Fibroblast of skin of back (primary cell): Measurements from ENCODE around the gene RNF145.
A peak's percentile ranks its signal among the peaks of the same experiment; 100 is the strongest.

Experiments used
- DNase-seq: peaks from one replicate; pipeline ENCODE4 v3.0.0-alpha.2; 2013

Gene RNF145

DNA sequence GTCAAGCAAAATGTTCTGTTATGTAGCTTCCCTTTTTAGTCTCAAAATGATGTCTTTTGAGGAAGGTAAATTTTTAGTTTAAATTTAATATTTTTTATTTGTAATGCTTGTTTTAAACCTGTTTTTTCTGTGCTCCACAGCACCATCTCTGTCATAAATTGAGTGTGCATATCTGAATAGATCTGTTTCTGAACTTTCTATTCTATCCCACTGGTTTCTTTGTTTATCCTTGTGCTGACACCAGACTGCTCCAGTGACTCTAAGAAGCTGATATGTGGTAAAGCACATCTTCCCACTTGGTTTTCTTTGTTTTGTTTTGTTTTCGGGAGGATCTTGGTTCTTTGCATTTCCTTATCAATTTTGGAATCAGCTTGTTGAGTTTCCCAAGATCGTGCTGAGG is 7.1 kb upstream of the RNF145 start:
- no peak for DNase-seq

DNA sequence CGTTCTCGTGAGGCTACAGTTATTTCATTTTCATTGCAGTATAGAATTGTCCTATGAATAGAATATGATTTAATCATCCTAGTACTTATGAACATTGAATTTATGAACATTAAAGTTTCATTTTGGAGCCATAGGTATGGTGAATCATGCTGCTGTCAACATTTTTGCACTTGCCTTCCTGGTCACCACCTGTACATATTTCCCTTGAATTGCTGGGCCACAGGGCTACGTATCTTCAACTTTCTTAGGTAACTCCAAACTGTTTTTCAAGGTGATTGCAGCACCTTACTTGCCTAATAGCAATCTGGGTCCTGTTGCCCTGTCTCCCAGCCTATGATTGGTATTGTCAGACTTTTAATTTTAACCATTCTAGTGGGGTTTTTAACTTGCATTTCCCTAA is 6.5 kb upstream of the RNF145 start:
- no peak for DNase-seq

DNA sequence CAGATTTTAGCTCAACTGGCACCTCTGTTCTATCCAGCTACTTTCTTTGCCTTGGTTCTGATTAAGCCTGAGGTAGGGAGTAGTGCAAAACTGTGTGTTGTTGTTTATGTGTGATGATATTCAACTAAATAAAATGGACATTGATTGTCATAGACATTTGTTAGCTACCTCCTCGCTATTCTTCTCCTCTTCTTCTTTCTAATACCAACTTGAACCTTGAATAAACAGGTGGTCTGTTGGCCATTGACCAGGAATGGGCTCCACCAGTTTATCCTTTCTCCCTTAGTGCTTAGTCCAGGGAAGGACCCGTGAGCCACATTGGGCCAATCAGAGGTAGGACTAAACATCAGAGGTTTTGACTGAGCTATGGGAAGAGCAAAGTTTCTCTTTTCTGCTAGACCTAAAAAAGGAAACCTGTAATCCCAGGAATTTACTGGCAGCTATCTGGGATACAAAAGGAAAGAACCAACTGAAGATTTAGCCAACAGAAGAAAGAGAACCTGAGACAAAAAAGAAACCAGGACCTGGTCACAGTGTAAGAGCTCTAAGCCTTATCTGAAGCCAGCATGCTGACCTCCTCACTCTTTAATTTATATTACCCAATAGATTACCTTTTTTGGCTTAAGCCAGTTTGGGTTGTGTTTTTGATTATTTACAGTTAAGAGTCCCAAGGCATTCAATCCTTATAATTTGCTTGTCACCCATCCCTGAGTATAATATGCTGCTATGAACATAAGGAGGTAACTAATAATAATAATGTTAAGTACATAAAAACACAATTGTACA is 5.3 kb upstream of the RNF145 start:
- no peak for DNase-seq

DNA sequence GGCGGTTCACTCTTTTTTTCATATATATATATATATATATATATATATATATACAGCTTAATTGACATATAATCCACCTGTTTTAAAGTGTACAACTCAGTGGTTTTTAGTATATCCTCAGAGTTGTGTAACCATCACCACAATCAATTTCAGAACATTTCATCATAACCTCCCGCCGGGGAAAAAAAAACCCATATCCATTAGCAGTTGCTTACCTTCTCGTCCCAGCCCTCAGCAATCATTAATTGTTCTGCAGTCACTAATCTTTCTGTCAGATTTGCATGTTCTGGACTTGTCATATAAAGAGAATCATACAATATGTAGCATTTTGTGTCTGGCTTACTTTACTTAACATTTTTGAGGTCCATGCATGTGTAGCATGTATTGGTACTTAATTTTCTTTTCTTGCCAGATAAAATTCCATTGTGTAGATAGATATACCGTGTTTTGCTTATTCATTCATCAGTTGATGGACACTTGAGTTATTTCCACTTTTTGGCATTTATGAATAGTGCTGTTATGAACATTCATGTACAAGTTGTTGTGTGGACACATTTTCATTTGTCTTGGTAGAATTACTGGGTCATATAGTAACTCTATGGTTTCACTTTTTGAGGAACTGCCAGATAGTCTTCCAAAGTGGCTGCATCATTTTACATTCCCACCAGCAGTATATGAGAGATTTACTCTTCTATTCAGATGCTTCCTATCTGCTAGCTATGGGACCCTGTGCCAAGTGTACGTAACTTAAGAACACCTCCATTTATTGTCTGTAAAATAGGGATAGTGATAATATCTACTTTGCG is 3.5 kb upstream of the RNF145 start:
- no peak for DNase-seq

DNA sequence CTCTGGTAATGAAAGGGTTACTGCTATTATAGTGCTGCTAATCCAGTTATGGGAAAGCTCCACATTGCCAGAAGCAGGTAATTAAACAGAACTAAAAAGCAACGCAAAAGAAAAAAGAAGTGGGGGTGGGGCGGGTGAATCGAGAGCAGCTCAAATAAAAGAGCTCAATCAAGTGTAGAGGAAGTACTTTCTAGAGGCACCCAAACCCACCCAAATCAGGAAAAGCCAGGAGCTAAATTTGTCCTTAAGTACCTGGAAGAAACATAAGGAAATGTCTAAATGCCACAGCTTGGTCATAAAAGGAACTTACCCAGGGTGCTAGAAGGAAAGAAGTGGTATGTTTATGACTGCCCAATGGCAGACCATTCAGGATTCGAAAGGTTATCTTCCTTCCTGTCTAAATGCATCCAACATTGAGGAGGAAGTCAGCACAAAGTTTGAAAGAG is 2.4 kb upstream of the RNF145 start:
- no peak for DNase-seq

DNA sequence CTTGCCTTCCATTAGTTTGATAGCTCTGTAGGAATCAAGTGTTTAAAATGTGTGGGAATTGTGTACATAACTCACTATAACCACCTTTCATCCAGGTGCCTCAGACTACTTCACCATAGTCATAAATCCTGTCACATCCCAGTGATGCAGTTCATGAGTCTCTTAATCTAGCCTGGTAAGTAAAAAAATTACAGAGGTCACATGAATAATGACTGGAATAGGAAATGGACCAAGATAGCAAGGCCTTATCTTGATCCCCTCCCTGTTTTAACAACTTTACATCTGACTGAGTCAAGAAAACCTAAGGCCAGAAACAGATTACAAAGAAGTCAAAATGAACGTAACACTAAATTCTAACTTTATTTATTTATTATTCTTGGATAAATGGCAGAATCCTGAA is 1.5 kb upstream of the RNF145 start:
- DNase-seq: no peak

DNA sequence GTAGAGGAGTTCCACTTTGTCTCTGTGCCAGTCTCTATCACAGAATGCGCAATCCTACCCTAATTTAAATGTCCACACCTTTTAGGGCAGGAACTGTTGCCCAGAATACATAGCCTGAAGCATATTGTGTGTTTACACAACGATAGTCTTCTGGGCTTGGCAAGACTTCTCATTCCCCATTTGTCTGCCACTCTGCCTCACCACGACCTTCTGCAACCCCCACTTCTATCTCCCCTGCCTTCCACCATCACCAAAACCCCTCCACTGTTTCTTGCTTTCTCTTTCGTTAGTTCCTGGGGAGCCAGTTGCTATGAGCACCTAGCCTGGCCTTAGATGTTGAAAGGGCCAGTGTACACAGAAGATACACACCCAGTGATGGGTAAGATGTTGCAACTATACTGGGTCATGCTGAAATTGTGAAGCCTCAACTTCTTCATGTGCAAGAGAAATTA is 883 bp upstream of the RNF145 start:
- no peak for DNase-seq

DNA sequence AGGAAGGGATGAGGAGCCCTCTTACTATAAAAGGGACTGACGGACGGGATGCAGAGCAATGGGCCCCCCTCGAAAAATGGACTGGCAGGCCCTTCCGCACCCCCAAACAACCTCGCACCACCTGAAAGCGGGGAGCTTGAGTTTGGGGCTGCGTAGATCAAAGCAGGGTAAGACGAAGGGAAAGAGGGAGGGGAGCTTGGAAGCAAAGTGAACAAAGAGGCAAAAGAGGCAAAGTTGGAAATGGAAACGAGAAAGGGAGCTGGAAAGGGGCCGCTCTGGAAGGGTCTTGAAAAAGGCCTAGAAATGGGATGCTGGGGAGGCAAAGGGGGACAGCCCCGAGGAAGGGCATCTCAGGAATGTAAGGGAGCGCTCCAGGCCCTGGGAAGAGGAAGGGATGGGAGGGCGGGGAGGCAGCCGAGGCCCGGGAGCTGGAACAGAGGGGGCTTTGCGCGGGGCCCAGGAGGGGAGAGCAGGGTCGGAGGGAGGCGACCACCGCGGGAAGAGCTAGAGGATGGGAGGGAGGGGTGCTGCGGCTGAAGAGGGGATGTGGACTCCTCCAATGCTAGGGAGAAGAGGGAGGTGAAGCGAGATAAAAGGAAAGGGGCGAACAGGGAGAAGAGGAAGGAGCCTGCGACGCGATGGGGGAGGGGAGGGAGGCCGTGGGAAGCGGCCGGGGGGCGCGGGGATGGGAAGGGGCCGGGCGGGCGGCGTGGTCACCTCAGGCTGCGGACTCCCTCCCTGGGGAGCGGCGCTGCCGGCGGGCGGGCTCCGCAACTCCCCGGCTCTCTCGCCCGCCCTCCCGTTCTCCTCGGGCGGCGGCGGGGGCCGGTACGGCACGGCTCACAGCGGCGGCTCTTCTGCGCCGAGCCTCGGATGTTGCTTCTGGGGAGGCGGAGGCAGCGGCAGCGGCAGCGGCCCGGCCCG is 577 bp downstream of the RNF145 start:
- DNase-seq: peak; percentile 68

DNA sequence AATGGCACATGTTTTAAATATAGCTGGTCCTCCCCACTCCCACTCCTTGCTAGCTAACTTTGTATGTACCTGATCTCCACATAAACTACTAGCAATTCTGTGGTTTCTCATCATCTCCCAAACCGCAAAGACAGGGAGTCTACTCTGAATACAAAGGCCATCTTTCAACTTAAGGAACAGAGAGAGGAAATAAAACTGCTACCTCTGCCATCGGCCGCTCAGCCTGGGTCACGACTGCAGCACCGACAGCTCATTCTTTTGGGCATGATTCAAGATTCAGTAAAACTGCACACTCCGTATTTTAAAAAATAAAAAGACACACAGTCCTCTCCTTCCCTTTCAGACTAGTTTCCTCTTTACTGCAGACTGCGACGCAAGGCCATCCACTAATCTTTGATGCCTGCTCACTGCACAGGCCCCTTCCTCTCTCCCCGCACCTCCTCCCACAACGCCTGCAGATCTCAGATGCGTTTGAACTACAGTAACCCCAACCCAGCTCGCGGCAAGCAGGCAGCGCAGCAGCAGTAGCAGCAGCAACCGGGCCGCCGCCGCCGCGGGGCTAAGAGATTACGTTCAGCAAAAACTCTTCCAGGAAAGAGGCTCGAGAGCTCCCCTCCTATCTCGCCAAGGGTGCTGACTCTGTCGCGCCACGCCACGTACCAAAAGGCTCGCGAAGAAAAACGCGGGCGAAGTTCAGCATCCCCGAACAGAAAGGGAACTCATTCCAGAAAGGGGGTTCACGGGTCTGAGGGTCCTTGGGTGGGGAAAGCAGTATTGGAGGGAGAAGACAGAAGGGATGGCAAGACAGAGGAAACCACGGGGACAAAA is 1.5 kb downstream of the RNF145 start:
- peak; percentile 76 for DNase-seq

DNA sequence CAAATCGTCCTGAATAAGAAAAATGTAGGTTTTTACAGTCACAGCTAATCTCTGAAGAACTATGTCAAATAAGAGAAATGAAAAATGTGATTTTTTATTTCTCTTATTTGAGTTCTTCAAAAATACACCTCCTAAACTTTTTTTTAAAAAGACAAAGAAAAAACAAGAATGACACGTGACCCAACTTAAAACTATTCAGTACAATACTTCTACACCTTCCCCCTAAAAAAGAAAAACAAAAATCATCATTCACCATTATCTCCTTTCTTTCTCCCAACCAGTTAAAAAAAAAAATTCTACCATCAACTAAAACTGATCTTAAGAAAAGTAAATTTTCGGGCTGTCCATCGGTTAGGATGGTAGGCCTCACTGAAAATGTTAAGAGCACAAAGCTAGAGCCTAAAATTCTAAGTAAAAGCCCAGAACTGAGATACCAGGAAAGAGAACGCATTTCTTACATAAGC is 2.1 kb downstream of the RNF145 start:
- DNase-seq: no peak

DNA sequence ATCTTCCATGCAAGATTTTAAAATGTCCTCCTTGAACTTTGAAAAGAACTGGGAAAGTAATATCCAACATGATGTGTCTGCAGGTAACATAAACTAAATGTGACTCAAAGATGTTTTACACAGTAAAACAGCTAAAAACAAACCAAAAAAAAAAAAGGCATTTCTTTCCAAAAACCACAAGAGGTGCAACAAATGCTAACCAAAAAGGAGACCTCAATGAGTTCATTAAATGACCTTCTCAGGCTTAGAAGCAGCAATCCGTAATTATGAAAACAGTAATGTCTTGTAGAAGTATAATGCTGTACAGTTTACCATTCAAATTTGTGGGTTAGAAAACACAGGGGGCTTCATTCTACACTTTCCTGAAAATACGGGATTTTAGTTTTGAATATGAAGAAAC is 2.5 kb downstream of the RNF145 start:
- no peak for DNase-seq

DNA sequence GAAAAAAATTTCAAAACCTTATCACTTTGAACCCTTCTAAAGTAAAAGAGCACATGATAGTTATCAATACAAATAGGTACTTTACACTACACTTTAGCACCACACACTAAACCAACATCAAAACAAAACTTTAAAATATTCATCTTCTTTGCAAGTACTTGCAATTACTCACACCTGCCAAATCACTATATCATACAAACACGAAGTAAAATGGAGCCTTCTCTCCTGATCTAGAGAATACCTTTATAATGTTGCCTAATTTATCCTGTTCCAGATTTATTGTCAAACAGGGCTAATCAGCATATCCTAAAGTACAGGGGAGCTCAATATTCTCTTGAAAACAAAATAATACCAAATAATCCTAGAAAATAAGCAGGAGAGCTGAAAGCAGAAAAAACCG is 3.0 kb downstream of the RNF145 start:
- DNase-seq: no peak

DNA sequence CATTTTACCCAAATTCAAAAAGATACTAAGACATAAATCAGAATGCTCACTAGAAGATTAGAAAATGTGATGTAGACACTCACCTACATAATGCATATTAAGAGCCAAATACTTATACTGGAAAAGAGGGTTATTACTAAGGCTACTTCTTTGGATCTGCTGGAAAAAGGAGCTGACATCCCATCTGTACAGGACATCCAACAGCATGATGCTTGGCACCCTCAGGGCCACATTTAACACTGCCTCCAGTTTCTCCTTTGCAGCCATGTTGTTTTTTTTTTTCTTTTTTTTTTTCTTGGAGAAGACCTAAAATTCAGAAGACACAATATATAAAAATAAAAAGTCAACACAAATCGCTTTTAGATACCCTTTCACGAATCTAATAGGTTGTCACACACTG is 6.0 kb downstream of the RNF145 start:
- no peak for DNase-seq

DNA sequence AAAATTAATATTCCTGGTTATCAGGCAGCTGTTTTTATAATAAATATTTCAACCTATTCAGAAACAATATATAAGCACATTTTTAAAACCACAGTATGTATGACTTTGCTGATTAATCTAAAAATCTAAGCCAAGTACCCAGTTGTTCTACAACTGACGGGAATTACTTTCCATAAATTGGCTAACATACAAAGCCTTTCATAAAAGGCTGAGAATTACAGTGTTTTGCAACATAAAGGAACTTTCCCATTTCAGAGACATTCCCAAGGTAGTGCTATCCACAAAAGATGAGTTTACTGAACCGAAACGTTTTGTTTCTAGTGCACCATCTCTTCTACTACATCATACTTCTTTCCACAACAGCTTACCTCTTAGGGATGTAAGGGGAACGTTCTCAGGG is 7.2 kb downstream of the RNF145 start:
- DNase-seq: no peak

DNA sequence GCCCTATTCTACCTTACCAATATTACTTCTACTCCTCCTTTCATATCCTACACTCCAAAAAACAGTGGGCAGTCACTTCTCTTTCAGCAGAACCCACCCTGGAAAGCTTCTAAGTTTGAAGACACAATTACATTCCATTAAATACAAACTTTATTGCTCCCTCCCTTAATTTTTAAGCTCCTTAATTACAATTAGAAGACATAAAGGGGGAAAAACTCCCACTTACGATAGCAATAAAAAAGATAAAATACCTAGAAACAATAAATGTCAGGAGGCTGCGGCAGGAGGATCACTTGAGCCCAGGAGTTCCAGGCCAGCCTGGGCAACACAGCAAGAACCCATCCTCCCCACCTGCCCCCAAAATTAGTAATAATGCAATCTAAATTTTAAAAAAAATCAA is 9.6 kb downstream of the RNF145 start:
- DNase-seq: no peak

DNA sequence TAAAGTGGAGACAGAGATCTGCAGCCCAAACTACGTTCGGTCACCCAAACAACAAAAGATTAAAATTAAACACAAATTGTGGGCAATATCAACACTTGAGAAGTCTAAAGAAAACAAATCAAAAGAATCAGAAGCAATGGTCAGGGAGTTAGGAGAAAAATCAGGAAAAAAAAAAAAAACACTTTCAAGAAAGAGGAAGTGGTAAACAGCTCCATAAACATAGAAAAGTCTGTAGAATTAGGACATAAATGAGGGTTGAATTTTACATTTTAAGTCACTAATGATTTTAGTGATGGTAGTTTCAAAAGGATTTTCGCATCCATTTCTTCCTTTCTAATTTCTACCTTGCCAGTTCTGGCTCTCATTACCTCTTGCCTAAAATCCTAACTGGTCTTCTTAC is 10.1 kb downstream of the RNF145 start:
- no peak for DNase-seq

DNA sequence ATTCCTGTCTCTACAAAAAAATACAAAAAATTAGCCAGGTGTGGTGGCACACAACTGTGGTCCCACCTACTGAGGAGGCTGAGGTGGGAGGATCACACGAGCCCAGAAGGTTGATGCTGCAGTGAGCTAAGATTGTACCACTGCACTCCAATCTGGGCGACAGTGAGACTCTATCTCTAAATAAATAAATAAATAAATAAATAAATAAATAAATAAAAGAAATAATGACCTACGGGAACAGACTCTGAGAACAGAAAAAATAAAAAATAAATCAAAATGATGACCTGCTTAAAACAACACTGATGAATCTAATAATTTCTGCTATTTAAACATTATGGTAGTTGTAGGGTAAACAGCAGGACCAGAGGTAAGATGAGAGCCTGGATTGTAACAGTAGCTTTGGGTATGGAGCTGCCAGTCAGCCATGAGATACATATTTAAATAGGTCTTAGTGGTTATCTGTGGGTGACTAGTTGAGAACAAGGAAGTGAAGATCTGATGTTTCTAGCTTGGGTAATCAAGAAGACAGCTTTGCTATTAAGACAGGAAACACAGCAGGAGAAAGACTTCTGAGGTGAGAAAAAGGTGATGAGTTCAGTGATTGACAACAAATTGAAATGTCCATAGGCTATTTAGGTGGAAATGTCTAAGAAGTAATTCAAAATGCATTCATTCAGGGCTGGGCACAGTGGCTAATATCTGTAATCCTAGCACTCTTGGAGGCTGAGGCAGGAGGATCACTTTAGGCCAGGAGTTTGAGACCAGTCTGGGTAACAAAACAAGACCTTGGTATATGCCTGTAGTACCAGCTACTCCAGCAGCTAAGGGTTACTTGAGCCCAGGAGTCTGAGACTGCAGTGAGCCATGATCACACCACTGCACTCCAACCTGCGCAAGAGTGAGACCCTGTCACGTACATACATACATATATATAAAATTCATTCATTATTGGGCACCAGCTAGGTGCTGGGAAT is 11.0 kb downstream of the RNF145 start:
- DNase-seq: no peak

DNA sequence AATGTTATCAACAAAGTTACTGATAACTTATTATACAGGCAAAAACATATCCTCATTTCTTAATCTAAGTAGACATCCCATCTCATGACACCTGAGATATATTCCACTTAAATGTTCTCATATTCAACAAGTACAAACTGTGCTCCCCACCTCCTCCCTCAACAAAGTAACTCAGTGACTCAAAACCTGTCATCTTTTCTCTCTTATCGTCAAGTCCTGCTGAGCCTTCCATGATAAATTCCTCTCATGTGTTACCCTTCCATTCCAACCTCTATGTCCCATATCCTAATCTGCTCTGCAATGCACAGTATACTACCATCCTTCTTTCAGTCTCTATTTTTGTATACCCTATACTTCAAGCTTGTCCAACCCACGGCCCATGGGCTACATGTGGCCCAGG is 13.6 kb downstream of the RNF145 start:
- DNase-seq: no peak

DNA sequence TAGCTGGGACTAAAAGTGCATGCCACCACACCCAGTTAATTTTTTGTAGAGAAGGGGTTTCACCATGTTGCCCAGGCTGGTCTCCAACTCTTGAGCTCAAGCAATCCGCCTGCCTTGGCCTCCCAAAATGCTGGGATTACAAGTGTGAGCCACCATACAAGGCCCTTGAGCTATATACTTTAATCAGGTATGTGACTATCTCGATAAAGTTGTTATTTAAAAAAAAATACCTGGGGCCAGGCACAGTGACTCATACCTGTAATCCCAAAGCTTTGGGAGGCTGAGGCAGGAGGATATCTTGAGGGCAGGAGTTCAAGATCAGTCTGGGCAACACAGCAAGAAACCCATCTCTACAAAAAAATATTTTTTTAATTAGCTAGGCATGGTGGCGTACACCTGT is 19.2 kb downstream of the RNF145 start:
- no peak for DNase-seq

DNA sequence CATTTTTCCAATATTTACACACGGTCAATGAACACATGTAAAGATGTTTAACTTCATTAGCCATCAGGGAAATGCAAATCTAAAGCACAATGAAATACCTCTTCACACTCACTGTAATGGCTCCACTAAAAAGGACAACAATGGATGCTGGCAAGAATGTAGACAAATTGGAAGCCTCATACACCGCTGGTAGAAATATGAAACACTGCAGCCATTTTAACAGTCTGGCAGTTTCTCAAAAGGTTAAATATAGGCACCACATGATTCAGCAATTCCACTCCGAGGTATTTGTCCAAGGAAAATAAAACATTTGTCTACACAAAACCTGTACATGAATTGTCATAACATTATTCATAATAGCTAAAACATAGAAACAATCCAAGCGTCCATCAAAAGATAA is 20.0 kb downstream of the RNF145 start:
- DNase-seq: peak; percentile 69

DNA sequence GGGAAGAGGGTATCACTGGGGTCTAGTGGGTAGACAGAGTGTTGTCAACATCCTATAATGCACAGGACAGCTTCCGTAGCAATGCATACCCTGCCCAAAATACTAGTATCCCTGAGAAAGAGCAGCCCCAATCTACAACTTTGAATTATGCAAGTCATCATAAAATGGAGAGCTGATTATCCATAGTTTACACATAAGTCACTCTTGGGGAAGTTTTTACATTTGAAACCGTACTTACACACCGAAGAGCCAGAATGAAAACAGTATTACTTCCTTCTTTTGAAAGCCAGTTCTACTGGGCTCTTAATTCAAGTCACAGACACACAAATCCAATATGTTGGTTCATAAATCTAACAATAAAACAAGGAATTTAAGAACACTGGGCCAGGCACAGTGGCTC is 21.6 kb downstream of the RNF145 start:
- no peak for DNase-seq
